ENCODE data around the gene ACOT6. TPM values are rescaled to one million over a fixed set of nuclear protein-coding genes. Genes with fewer than 3 reads are reported as not detected.

Gene ACOT6
- total RNA-seq, 1 experiment from 2014 or later = not detected

DNA sequence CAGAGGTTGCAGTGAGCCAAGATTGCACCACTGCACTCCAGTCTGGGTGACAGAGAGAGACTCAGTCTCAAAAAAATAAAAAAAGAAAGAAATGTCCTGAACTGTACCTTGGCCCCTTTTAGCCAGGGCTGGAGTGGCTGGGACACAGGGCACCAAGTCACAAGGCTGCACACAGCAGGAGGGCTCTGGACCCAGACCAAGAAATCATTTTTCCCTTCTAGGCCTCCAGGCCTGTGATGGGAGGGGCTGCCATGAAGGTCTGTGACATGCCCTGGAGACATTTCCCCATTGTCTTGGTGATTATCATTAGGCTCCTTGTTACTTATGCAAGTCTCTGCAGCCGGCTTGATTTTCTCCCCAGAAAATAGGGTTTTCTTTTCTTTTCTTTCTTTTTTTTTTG lies 5.1 kb upstream of the ACOT6 start:
- Histone ChIP-seq H4K20me1 (ENCODE audit: insufficient read depth, low read depth, low read length) (no peaks in the 10 kb centered on the region), H3K36me3 (ENCODE audit: insufficient read depth, low read length) (no peaks in the 10 kb centered on the region), H2AFZ (ENCODE audit: low read length) (no peak overlapping the region), H3K27ac (ENCODE audit: low read length) (no peak overlapping the region), H3K4me1 (ENCODE audit: low read length) (no peaks in the 10 kb centered on the region), H3K4me3 (ENCODE audit: low read length) (no peak overlapping the region), H3K79me2 (ENCODE audit: low read length) (no peaks in the 10 kb centered on the region), H3K9ac (ENCODE audit: low read length) (no peak overlapping the region), H3K4me2 (ENCODE audit: low read depth, low read length, poor library complexity, severe bottlenecking) (no peak overlapping the region), H3K9me3 (ENCODE audit: low read length) (no peaks in the 10 kb centered on the region), H3K27me3 (ENCODE audit: low read length) (no peaks in the 10 kb centered on the region), H3K9me2 (replicated peaks; ENCODE audit: insufficient read depth, low read length) (no peaks in the 10 kb centered on the region)
- DNase-seq = no peak

- H3K27ac ChIP-seq (ENCODE audit: low read length) = no peak overlapping the region
- no peaks in the 10 kb centered on the region for H3K9me3 ChIP-seq (ENCODE audit: low read length)
- no peak overlapping the region for H3K9ac ChIP-seq (ENCODE audit: low read length)
- H3K4me1 ChIP-seq (ENCODE audit: low read length) = no peaks in the 10 kb centered on the region
- H2AFZ ChIP-seq (ENCODE audit: low read length) = no peak overlapping the region
- no peak for DNase-seq
- H3K79me2 ChIP-seq (ENCODE audit: low read length) = no peaks in the 10 kb centered on the region
- no peaks in the 10 kb centered on the region for H3K9me2 ChIP-seq (replicated peaks; ENCODE audit: insufficient read depth, low read length)
- H3K27me3 ChIP-seq (ENCODE audit: low read length) = no peaks in the 10 kb centered on the region
- no peak overlapping the region for H3K4me2 ChIP-seq (ENCODE audit: low read depth, low read length, poor library complexity, severe bottlenecking)
- H4K20me1 ChIP-seq (ENCODE audit: insufficient read depth, low read depth, low read length) = no peaks in the 10 kb centered on the region
- H3K4me3 ChIP-seq (ENCODE audit: low read length) = no peak overlapping the region
- no peaks in the 10 kb centered on the region for H3K36me3 ChIP-seq (ENCODE audit: insufficient read depth, low read length)
Observed at GRCh38 chr14:73610687-73611086, 1.6 kb upstream of the ACOT6 start.

DNA sequence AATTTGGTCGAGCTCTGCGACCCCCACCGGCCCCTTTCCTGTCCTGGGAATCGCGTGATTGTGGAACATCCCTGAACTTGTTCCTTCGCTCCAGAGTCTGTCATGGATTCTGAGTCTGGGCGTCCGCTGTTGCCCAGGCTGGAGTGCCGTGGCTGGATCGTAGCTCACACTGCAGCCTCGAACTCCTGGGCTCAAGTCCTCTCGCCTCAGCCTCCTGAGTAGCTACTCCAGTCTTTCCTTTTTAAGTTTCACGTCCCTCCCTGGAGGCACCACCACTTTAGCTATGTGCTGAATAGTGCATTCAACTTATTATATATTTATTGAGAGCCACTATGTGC lies 698 bp downstream of the ACOT6 start:
- H3K36me3 ChIP-seq (ENCODE audit: insufficient read depth, low read length) = no peaks in the 10 kb centered on the region
- peak overlapping the region; percentile 58 for H3K9ac ChIP-seq (ENCODE audit: low read length)
- no peak overlapping the region for H3K27ac ChIP-seq (ENCODE audit: low read length)
- peak overlapping the region; percentile 59 for H3K4me2 ChIP-seq (ENCODE audit: low read depth, low read length, poor library complexity, severe bottlenecking)
- no peaks in the 10 kb centered on the region for H3K27me3 ChIP-seq (ENCODE audit: low read length)
- no peak overlapping the region for H2AFZ ChIP-seq (ENCODE audit: low read length)
- H3K4me3 ChIP-seq (ENCODE audit: low read length) = peak overlapping the region; percentile 63; the same call in 1 of the 2 replicates
- H3K4me1 ChIP-seq (ENCODE audit: low read length) = no peaks in the 10 kb centered on the region
- H4K20me1 ChIP-seq (ENCODE audit: insufficient read depth, low read depth, low read length) = no peaks in the 10 kb centered on the region
- no peaks in the 10 kb centered on the region for H3K9me3 ChIP-seq (ENCODE audit: low read length)
- no peaks in the 10 kb centered on the region for H3K79me2 ChIP-seq (ENCODE audit: low read length)
- no peak for DNase-seq
- H3K9me2 ChIP-seq (replicated peaks; ENCODE audit: insufficient read depth, low read length) = no peaks in the 10 kb centered on the region

DNA sequence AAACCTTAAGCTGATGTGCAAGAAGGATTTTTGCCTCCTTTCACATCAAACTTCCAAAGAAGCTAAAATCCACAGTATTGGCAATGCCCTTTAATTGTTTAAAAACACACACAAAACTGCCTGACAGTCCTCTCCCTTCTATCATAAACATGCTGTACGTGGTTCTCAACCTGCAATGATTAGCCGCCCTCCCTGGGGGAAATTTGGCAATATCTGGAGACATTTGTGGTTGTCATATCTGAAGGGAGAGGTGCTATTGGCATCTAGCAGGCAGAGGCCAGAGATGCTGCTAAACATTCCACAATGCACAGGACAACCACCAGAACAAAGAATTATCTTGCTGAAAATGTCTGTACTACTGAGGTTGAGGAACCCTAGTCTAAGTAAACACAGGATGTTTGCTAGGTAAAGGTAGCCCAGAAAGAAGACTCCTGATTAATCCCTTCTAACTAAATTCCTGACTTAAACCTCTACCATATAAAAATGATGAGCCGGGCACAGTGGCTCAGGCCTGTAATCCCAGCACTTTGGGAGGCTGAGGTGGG lies 1.2 kb downstream of the ACOT6 start:
- H3K27me3 ChIP-seq (ENCODE audit: low read length) = no peaks in the 10 kb centered on the region
- no peak overlapping the region for H3K9ac ChIP-seq (ENCODE audit: low read length)
- H3K9me3 ChIP-seq (ENCODE audit: low read length) = no peaks in the 10 kb centered on the region
- no peak for DNase-seq
- no peaks in the 10 kb centered on the region for H3K36me3 ChIP-seq (ENCODE audit: insufficient read depth, low read length)
- no peaks in the 10 kb centered on the region for H4K20me1 ChIP-seq (ENCODE audit: insufficient read depth, low read depth, low read length)
- H3K4me1 ChIP-seq (ENCODE audit: low read length) = no peaks in the 10 kb centered on the region
- no peaks in the 10 kb centered on the region for H3K9me2 ChIP-seq (replicated peaks; ENCODE audit: insufficient read depth, low read length)
- H3K4me3 ChIP-seq (ENCODE audit: low read length) = no peak overlapping the region
- no peak overlapping the region for H2AFZ ChIP-seq (ENCODE audit: low read length)
- peak overlapping the region; percentile 59 for H3K4me2 ChIP-seq (ENCODE audit: low read depth, low read length, poor library complexity, severe bottlenecking)
- no peak overlapping the region for H3K27ac ChIP-seq (ENCODE audit: low read length)
- no peaks in the 10 kb centered on the region for H3K79me2 ChIP-seq (ENCODE audit: low read length)

- DNase-seq = no peak
- Histone ChIP-seq H3K27ac (ENCODE audit: low read length) (no peak overlapping the region), H3K27me3 (ENCODE audit: low read length) (no peaks in the 10 kb centered on the region), H2AFZ (ENCODE audit: low read length) (no peak overlapping the region), H3K4me3 (ENCODE audit: low read length) (no peak overlapping the region), H3K36me3 (ENCODE audit: insufficient read depth, low read length) (no peaks in the 10 kb centered on the region), H3K4me1 (ENCODE audit: low read length) (no peaks in the 10 kb centered on the region), H3K9me3 (ENCODE audit: low read length) (no peaks in the 10 kb centered on the region), H3K9ac (ENCODE audit: low read length) (no peak overlapping the region), H4K20me1 (ENCODE audit: insufficient read depth, low read depth, low read length) (no peaks in the 10 kb centered on the region), H3K9me2 (replicated peaks; ENCODE audit: insufficient read depth, low read length) (no peaks in the 10 kb centered on the region), H3K4me2 (ENCODE audit: low read depth, low read length, poor library complexity, severe bottlenecking) (no peak overlapping the region), H3K79me2 (ENCODE audit: low read length) (no peaks in the 10 kb centered on the region)
Observed at GRCh38 chr14:73616831-73617230, 4.5 kb downstream of the ACOT6 start.

DNA sequence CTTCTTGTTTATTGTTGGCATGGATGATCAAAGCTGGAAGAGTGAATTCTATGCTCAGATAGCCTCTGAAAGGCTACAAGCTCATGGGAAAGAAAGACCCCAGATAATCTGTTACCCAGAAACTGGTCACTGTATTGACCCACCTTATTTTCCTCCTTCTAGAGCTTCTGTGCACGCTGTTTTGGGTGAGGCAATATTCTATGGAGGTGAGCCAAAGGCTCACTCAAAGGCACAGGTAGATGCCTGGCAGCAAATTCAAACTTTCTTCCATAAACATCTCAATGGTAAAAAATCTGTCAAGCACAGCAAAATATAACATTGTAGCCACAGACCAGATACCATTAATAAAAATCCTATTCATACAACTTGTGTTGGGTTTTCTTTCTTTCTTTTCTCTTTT lies 7.2 kb downstream of the ACOT6 start:
- Histone ChIP-seq H3K79me2 (ENCODE audit: low read length) (no peaks in the 10 kb centered on the region), H3K27me3 (ENCODE audit: low read length) (no peaks in the 10 kb centered on the region), H3K27ac (ENCODE audit: low read length) (no peak overlapping the region), H3K36me3 (ENCODE audit: insufficient read depth, low read length) (no peaks in the 10 kb centered on the region), H3K9me2 (replicated peaks; ENCODE audit: insufficient read depth, low read length) (no peaks in the 10 kb centered on the region), H3K4me1 (ENCODE audit: low read length) (no peaks in the 10 kb centered on the region), H3K9me3 (ENCODE audit: low read length) (no peaks in the 10 kb centered on the region), H4K20me1 (ENCODE audit: insufficient read depth, low read depth, low read length) (no peaks in the 10 kb centered on the region), H2AFZ (ENCODE audit: low read length) (no peak overlapping the region), H3K4me2 (ENCODE audit: low read depth, low read length, poor library complexity, severe bottlenecking) (no peak overlapping the region), H3K4me3 (ENCODE audit: low read length) (no peak overlapping the region), H3K9ac (ENCODE audit: low read length) (no peak overlapping the region)
- no peak for DNase-seq

DNA sequence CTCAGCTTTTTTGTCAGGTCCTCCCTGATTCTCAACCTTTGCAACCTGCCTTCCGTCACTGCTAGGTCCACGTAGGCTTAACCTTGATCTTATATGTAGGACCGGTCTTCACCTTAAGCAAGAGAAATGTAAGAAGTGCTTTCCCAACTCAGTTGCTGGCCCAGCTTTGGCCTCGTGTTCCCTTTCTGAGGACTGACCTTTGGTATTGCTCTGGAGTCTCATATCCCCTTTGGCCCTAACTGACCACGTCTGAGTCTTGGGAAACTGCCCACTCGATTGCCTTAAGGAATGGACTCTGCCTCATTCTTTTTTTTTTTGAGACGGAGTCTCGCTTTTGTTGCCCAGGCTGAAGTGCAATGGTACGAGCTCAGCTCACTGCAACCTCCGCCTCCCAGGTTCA lies 8.0 kb downstream of the ACOT6 start:
- no peak overlapping the region for H3K27ac ChIP-seq (ENCODE audit: low read length)
- no peak overlapping the region for H3K4me2 ChIP-seq (ENCODE audit: low read depth, low read length, poor library complexity, severe bottlenecking)
- no peak overlapping the region for H3K4me3 ChIP-seq (ENCODE audit: low read length)

DNA sequence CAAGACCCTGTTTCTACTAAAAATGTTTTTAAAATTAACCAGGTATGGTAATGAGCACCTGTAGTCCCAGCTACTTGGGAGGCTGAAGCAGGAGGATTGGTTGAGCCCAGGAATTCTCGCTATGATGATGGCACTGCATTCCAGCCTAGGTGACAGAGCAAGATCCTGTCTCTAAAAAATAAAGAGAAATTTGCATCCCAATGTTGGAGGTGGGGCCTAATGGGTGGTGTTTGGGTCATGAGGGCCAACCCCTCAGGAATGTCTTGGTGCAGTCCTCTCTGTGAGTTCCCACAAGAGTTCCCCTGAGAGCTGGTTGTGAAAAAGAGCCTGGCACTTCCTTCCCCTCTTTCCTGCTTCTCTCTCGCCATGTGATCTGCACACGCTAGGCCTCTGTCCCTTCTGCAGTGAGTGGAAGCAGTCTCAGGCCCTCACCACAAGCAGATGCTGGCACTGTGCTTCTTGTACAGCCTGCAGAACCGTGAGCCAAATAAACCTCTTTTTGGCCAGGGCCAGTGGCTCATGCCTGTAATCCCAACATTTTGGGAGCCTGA lies 11.3 kb downstream of the ACOT6 start:
- Histone ChIP-seq H3K27ac (ENCODE audit: low read length) (no peak overlapping the region), H3K79me2 (ENCODE audit: low read length) (no peaks in the 10 kb centered on the region), H3K4me2 (ENCODE audit: low read depth, low read length, poor library complexity, severe bottlenecking) (no peak overlapping the region), H3K9me3 (ENCODE audit: low read length) (no peaks in the 10 kb centered on the region), H3K4me3 (ENCODE audit: low read length) (no peak overlapping the region), H3K27me3 (ENCODE audit: low read length) (no peaks in the 10 kb centered on the region), H3K4me1 (ENCODE audit: low read length) (no peaks in the 10 kb centered on the region), H2AFZ (ENCODE audit: low read length) (no peak overlapping the region), H4K20me1 (ENCODE audit: insufficient read depth, low read depth, low read length) (no peaks in the 10 kb centered on the region), H3K36me3 (ENCODE audit: insufficient read depth, low read length) (no peaks in the 10 kb centered on the region), H3K9ac (ENCODE audit: low read length) (no peak overlapping the region), H3K9me2 (replicated peaks; ENCODE audit: insufficient read depth, low read length) (no peaks in the 10 kb centered on the region)
- no peak for DNase-seq

More for the DNA sequence above, 8.0 kb downstream of the ACOT6 start:
- Histone ChIP-seq H3K9me2 (replicated peaks; ENCODE audit: insufficient read depth, low read length) (no peaks in the 10 kb centered on the region), H3K27me3 (ENCODE audit: low read length) (no peaks in the 10 kb centered on the region), H3K36me3 (ENCODE audit: insufficient read depth, low read length) (no peaks in the 10 kb centered on the region), H4K20me1 (ENCODE audit: insufficient read depth, low read depth, low read length) (no peaks in the 10 kb centered on the region), H3K9me3 (ENCODE audit: low read length) (no peaks in the 10 kb centered on the region), H3K4me1 (ENCODE audit: low read length) (no peaks in the 10 kb centered on the region), H2AFZ (ENCODE audit: low read length) (no peak overlapping the region), H3K9ac (ENCODE audit: low read length) (no peak overlapping the region), H3K79me2 (ENCODE audit: low read length) (no peaks in the 10 kb centered on the region)
- DNase-seq = no peak

DNA sequence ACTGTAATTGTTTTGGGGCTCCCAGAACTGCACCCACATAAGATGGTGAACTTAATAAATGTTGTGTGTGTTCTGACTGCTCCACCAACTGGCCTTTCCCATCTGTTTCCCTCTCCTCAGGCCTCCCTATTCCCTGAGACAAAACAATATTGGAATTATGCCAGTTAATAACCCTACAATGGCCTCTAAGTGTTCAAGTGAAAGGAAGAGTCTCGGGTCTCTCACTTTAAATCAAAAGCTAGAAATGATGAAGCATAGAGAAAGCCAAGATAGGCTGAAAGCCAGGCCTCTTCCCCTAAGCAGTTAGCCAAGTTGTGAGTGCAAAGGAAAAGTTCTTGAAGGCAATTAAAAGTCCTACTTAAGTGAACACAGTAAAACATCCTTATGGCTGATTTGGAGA lies 13.4 kb downstream of the ACOT6 start:
- no peaks in the 10 kb centered on the region for H3K9me2 ChIP-seq (replicated peaks; ENCODE audit: insufficient read depth, low read length)
- no peaks in the 10 kb centered on the region for H3K4me1 ChIP-seq (ENCODE audit: low read length)
- no peaks in the 10 kb centered on the region for H4K20me1 ChIP-seq (ENCODE audit: insufficient read depth, low read depth, low read length)
- H3K9me3 ChIP-seq (ENCODE audit: low read length) = no peaks in the 10 kb centered on the region
- no peak for DNase-seq
- H3K27ac ChIP-seq (ENCODE audit: low read length) = no peak overlapping the region
- no peaks in the 10 kb centered on the region for H3K79me2 ChIP-seq (ENCODE audit: low read length)
- H3K9ac ChIP-seq (ENCODE audit: low read length) = no peak overlapping the region
- H3K27me3 ChIP-seq (ENCODE audit: low read length) = no peaks in the 10 kb centered on the region
- H3K36me3 ChIP-seq (ENCODE audit: insufficient read depth, low read length) = no peaks in the 10 kb centered on the region
- no peak overlapping the region for H3K4me3 ChIP-seq (ENCODE audit: low read length)
- no peak overlapping the region for H2AFZ ChIP-seq (ENCODE audit: low read length)
- no peak overlapping the region for H3K4me2 ChIP-seq (ENCODE audit: low read depth, low read length, poor library complexity, severe bottlenecking)

Measured in Karpas-422 (cell line).